ENCODE measurements around the gene SUPT16H. TPM values are rescaled to one million over a fixed set of nuclear protein-coding genes. Genes with fewer than 3 reads are reported as not detected.

Gene SUPT16H
- total RNA-seq, 1 experiment from 2014 or later: 65.4 TPM

- no TSS peak for BruUV-seq (replicated peaks)
- intact Hi-C loops (cut with micrococcal nuclease; ENCODE audit: unreplicated experiment): loop anchor here (2.0 kb wide), 1 partner anchor 73 kb away; no protein-coding TSS in a partner anchor
- H3K4me3 ChIP-seq: no peak overlapping the region
Observed at GRCh38 chr14:21309956-21310355, 73.9 kb downstream of the SUPT16H start.

GRCh38 chr14:21309238-21309636 lies 74.6 kb downstream of the SUPT16H start:
- TF ChIP-seq CTCF (conservative IDR thresholded peaks at IDR 0.05) (no peak), EZH2 (IDR thresholded peaks at IDR 0.05; ENCODE audit: low read depth) (no peak)
- H3K27me3 ChIP-seq (ENCODE audit: insufficient read depth, low read depth): no peaks in the 10 kb centered on the region
- peak overlapping the region; percentile 94 for H2AFZ ChIP-seq
- no peak for DNase-seq
- intact Hi-C loops (cut with micrococcal nuclease; ENCODE audit: unreplicated experiment): loop anchor here (2.0 kb wide), 1 partner anchor 74 kb away; no protein-coding TSS in a partner anchor
- BruUV-seq (replicated peaks): TSS peak; percentile 75
- H3F3A ChIP-seq (ENCODE audit: insufficient read depth, low read depth): peaks cover 10% of the 10 kb centered on the region
- no peaks in the 10 kb centered on the region for H3K9me2 ChIP-seq (ENCODE audit: insufficient read depth)
- no peaks in the 10 kb centered on the region for H3K36me3 ChIP-seq (ENCODE audit: low read depth)
- peak overlapping the region; percentile 52; the same call in 1 of the 2 replicates for H3K4me3 ChIP-seq
- ChIA-PET POLR2A (ENCODE audit: unreplicated experiment) (interaction anchor here (0.7 kb wide), 2 partner anchors 11 to 128 kb away, joined by 4 to 7 read pairs; no protein-coding TSS in a partner anchor), CTCF (interaction anchor here (0.7 kb wide), 1 partner anchor 128 kb away, joined by 3 read pairs; no protein-coding TSS in a partner anchor)
- H4K20me1 ChIP-seq (ENCODE audit: insufficient read depth): no peaks in the 10 kb centered on the region
- no peaks in the 10 kb centered on the region for H3K9me3 ChIP-seq (ENCODE audit: insufficient read depth, low read depth)
- peak overlapping the region; percentile 71 for H3K4me2 ChIP-seq
- peaks cover 12% of the 10 kb centered on the region for H3K4me1 ChIP-seq (replicated peaks; ENCODE audit: insufficient read depth)
- H3K27ac ChIP-seq: peak overlapping the region; percentile 64
- no peaks in the 10 kb centered on the region for H3K79me2 ChIP-seq (ENCODE audit: low read depth)

More at GRCh38 chr14:21309956-21310355, 73.9 kb downstream of the SUPT16H start:
- ChIA-PET POLR2A (ENCODE audit: unreplicated experiment) (no interaction called here), CTCF (no interaction called here)
- H2AFZ ChIP-seq: no peak overlapping the region
- no peaks in the 10 kb centered on the region for H3K27me3 ChIP-seq (ENCODE audit: insufficient read depth, low read depth)
- H3K9me3 ChIP-seq (ENCODE audit: insufficient read depth, low read depth): no peaks in the 10 kb centered on the region
- H3K4me1 ChIP-seq (replicated peaks; ENCODE audit: insufficient read depth): peaks cover 12% of the 10 kb centered on the region
- H4K20me1 ChIP-seq (ENCODE audit: insufficient read depth): no peaks in the 10 kb centered on the region
- no peak overlapping the region for H3K4me2 ChIP-seq
- H3K9me2 ChIP-seq (ENCODE audit: insufficient read depth): no peaks in the 10 kb centered on the region
- H3K36me3 ChIP-seq (ENCODE audit: low read depth): no peaks in the 10 kb centered on the region
- TF ChIP-seq EZH2 (IDR thresholded peaks at IDR 0.05; ENCODE audit: low read depth): no peak
- no peak for TF ChIP-seq CTCF (conservative IDR thresholded peaks at IDR 0.05)
- no peak for DNase-seq
- H3K27ac ChIP-seq: no peak overlapping the region
- no peaks in the 10 kb centered on the region for H3K79me2 ChIP-seq (ENCODE audit: low read depth)
- peaks cover 10% of the 10 kb centered on the region for H3F3A ChIP-seq (ENCODE audit: insufficient read depth, low read depth)

GRCh38 chr14:21308479-21309237 lies 75.2 kb downstream of the SUPT16H start:
- DNase-seq: peak; percentile 84 to 94
- H3K4me3 ChIP-seq: peak overlapping the region; percentile 70
- H2AFZ ChIP-seq: peak overlapping the region; percentile 94
- no peaks in the 10 kb centered on the region for H3K36me3 ChIP-seq (ENCODE audit: low read depth)
- peak overlapping the region; percentile 89 for H3K4me2 ChIP-seq
- no peaks in the 10 kb centered on the region for H4K20me1 ChIP-seq (ENCODE audit: insufficient read depth)
- H3K9me2 ChIP-seq (ENCODE audit: insufficient read depth): no peaks in the 10 kb centered on the region
- ChIA-PET POLR2A (ENCODE audit: unreplicated experiment) (interaction anchor here (0.6 to 0.7 kb wide), 3 partner anchors 11 to 128 kb away, joined by 4 to 7 read pairs (median 6); no protein-coding TSS in a partner anchor), CTCF (interaction anchor here (0.7 kb wide), 1 partner anchor 129 kb away, joined by 3 read pairs; no protein-coding TSS in a partner anchor)
- H3K27me3 ChIP-seq (ENCODE audit: insufficient read depth, low read depth): no peaks in the 10 kb centered on the region
- intact Hi-C loops (cut with micrococcal nuclease; ENCODE audit: unreplicated experiment): loop anchor here (1.0 to 2.0 kb wide), 2 partner anchors 39 to 74 kb away; partner anchors contain the start of gene HNRNPC
- H3K9me3 ChIP-seq (ENCODE audit: insufficient read depth, low read depth): no peaks in the 10 kb centered on the region
- TF ChIP-seq EZH2 (IDR thresholded peaks at IDR 0.05; ENCODE audit: low read depth) (no peak), CTCF (conservative IDR thresholded peaks at IDR 0.05) (no peak)
- H3K27ac ChIP-seq: peak overlapping the region; percentile 84
- no TSS peak for BruUV-seq (replicated peaks)
- H3F3A ChIP-seq (ENCODE audit: insufficient read depth, low read depth): peaks cover 10% of the 10 kb centered on the region
- no peaks in the 10 kb centered on the region for H3K79me2 ChIP-seq (ENCODE audit: low read depth)
- H3K4me1 ChIP-seq (replicated peaks; ENCODE audit: insufficient read depth): peaks cover 12% of the 10 kb centered on the region

Data from PC-9 (cell line).